Measurements from ENCODE around the gene EMC9.
A peak's percentile ranks its signal among the peaks of the same experiment; 100 is the strongest.

- TF ChIP-seq FOXK2 (IDR thresholded peaks at IDR 0.05): no peak
- TF ChIP-seq TARDBP (IDR thresholded peaks at IDR 0.05): no peak
- TF ChIP-seq BHLHE40 (IDR thresholded peaks at IDR 0.05; ENCODE audit: borderline replicate concordance): no peak
- TF ChIP-seq SUZ12 (IDR thresholded peaks at IDR 0.05): no peak
- TF ChIP-seq ELF4 (IDR thresholded peaks at IDR 0.05): no peak
- TF ChIP-seq FOXA1 (IDR thresholded peaks at IDR 0.05): no peak
- TF ChIP-seq ZNF384 (IDR thresholded peaks at IDR 0.05): no peak
- no peak for TF ChIP-seq LEF1 (IDR thresholded peaks at IDR 0.05; ENCODE audit: borderline replicate concordance)
- 0 out of 2 replicates have a peak, but pooled peaks have one; percentile 40 for TF ChIP-seq PKNOX1 (IDR thresholded peaks at IDR 0.05)
- no peak for TF ChIP-seq FOXM1 (IDR thresholded peaks at IDR 0.05; ENCODE audit: borderline replicate concordance)
- no peak for TF ChIP-seq NFRKB (IDR thresholded peaks at IDR 0.05)
- TF ChIP-seq L3MBTL2 (conservative IDR thresholded peaks at IDR 0.05): no peak
- no peak for TF ChIP-seq HDGF (IDR thresholded peaks at IDR 0.05; ENCODE audit: borderline replicate concordance)
These were observed 5.1 kb upstream of the EMC9 start, which contains the start of gene PSME2 for GRCh38 chr14:24146453-24146977.

Data from HEK293T (cell line).